ENCODE measurements around the gene RET. TPM values are rescaled to one million over a fixed set of nuclear protein-coding genes. Genes with fewer than 3 reads are reported as not detected.

Gene RET
- total RNA-seq, 3 donors from 2014 or later (not counting 1 experiment from before 2014, with no cell fraction given): 0.16 TPM; not detected in 2

DNA sequence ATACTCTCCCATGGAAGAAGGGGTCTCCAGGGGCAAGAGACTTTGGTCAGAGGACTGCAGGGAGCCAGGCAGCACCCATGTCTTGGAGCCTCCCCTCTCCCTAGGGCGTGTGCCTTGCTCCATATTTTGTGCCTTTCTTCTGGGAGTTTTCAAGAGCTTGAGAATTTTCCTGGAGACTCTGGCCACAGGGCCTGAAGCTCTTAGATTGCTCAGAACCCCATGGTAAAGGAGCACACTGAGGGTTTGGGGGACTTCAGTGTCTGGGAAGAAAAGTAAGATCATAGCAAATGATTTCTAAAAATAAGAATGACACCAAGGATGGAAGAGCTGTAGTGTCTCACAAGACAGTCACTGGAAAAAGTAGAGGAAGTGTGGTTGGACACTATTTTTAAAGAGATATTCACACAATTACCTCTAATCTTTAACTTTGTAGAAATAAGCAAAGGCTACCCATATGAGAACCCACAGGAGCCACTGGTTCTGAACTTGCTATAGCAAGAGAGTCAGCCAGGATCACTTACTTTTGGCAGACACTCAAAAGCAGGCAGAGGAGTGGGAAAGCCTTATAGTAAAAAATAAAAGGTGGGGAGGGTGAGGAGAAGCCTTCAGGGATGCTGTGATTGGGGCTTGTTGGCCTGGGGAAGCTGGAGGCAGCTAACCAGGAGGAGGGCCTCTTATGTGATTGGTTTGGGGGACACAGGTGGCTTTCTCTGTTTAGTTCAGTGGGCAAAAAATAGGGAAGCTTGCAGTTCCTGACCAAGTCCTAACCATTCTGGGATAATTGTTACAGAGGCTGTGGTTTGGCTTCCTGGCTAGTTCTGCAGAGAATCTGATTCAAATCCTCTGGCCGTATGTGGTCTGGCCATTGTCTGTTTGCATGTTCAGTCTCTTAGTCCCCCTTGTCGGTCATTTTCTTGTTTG lies 56.3 kb downstream of the RET start:
- ATAC-seq: no peak

DNA sequence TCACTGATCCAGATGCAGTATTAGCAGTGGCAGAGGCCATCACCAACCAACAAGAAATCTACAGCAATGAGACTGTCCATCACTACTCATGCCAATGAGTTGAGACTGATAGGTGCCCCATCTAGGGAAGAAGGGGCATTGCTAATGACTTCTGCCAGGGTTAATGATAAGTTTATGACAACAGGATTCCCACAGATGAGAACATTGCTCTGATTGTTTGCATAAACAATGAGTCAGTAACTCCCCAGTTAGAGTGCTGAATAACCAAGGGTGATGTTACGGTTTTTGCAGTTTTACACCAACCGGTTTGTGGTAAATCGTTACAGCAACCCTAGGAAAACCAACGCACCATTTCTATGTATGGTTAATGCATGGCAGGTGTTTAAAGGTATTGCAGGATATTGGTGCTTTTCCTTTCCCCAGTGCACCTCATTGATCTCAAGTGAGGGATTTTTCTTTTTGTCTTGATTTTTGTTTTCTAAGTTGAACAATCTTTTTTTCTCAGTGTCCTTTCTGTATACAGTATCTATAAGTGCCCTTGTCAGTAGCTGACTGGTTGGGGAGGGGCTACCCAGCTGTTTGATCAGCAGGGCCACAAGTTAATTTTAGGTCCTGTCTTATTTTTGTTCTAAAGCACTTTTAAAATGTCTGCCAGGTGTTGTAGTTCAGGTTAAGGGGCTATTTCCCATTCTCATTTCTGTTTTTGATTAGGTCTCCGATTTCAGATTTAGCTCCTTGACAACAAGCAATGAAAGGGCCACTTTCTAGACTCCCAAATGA lies 57.4 kb downstream of the RET start:
- Mint-ChIP-seq H3K27me3 (ENCODE audit: low read depth in 2 of 2) (no peaks in the 10 kb centered on the region), H3K27ac (no peak overlapping the region), H3K9me3 (no peaks in the 10 kb centered on the region), H3K36me3 (no peaks in the 10 kb centered on the region), H3K4me3 (no peak overlapping the region), H3K4me1 (peaks cover 52 to 61% of the 10 kb centered on the region in 2 donors)
- TF ChIP-seq CTCF (IDR thresholded peaks at IDR 0.05): no peak
- intact Hi-C loops (cut with micrococcal nuclease): no loop called here
- Histone ChIP-seq H3K4me3 (ENCODE audit: low read length) (no peak overlapping the region), H3K9me3 (ENCODE audit: control insufficient read depth, insufficient read depth, low read length) (no peaks in the 10 kb centered on the region), H3K36me3 (ENCODE audit: control insufficient read depth, insufficient read depth, low read length) (no peaks in the 10 kb centered on the region), H3K27ac (ENCODE audit: low read length) (no peak overlapping the region), H3K4me1 (ENCODE audit: control insufficient read depth, insufficient read depth, low read length) (peaks cover 19% of the 10 kb centered on the region), H3K27me3 (ENCODE audit: control insufficient read depth, insufficient read depth, low read length) (no peaks in the 10 kb centered on the region)
- no peak for DNase-seq
- ATAC-seq: no peak
- 69% methylated on average over 5 of the region's 5 CpGs for WGBS (ENCODE audit: insufficient coverage)

More for the DNA sequence above, 56.3 kb downstream of the RET start:
- 78% methylated on average over 3 of the region's 3 CpGs for WGBS (ENCODE audit: insufficient coverage)
- H3K27me3 ChIP-seq (ENCODE audit: control insufficient read depth, insufficient read depth, low read length): no peaks in the 10 kb centered on the region
- TF ChIP-seq CTCF (IDR thresholded peaks at IDR 0.05): no peak
- no peak overlapping the region for H3K4me3 ChIP-seq (ENCODE audit: low read length)
- Mint-ChIP-seq H3K9me3 (no peaks in the 10 kb centered on the region), H3K36me3 (no peaks in the 10 kb centered on the region), H3K27ac (peak overlapping the region; percentile 33 to 63), H3K4me3 (peak overlapping the region; percentile 4), H3K4me1 (peaks cover 55 to 64% of the 10 kb centered on the region in 2 donors), H3K27me3 (ENCODE audit: low read depth in 2 of 2) (no peaks in the 10 kb centered on the region)
- no peak for DNase-seq
- H3K9me3 ChIP-seq (ENCODE audit: control insufficient read depth, insufficient read depth, low read length): no peaks in the 10 kb centered on the region
- peaks cover 28% of the 10 kb centered on the region for H3K4me1 ChIP-seq (ENCODE audit: control insufficient read depth, insufficient read depth, low read length)
- no peak overlapping the region for H3K27ac ChIP-seq (ENCODE audit: low read length)
- no peaks in the 10 kb centered on the region for H3K36me3 ChIP-seq (ENCODE audit: control insufficient read depth, insufficient read depth, low read length)
- intact Hi-C loops (cut with micrococcal nuclease): no loop called here

GRCh38 chr10:43135064-43135463 lies 58.2 kb downstream of the RET start:
- Mint-ChIP-seq H3K4me1 (peaks cover 56 to 63% of the 10 kb centered on the region in 2 donors), H3K4me3 (peak overlapping the region; percentile 49), H3K27ac (peak overlapping the region; percentile 21 to 93), H3K36me3 (no peaks in the 10 kb centered on the region), H3K27me3 (ENCODE audit: low read depth in 2 of 2) (no peaks in the 10 kb centered on the region), H3K9me3 (no peaks in the 10 kb centered on the region)
- intact Hi-C loops (cut with micrococcal nuclease): loop anchor here (5.0 kb wide), 2 partner anchors 272 to 437 kb away; partner anchors contain the start of genes HNRNPF and ZNF239
- no peak overlapping the region for H3K27ac ChIP-seq (ENCODE audit: low read length)
- over 99% methylated on average over 5 of the region's 5 CpGs for WGBS (ENCODE audit: insufficient coverage)
- no peak for ATAC-seq
- no peaks in the 10 kb centered on the region for H3K27me3 ChIP-seq (ENCODE audit: control insufficient read depth, insufficient read depth, low read length)
- H3K4me3 ChIP-seq (ENCODE audit: low read length): no peak overlapping the region
- DNase-seq: no peak
- peaks cover 20% of the 10 kb centered on the region for H3K4me1 ChIP-seq (ENCODE audit: control insufficient read depth, insufficient read depth, low read length)
- H3K36me3 ChIP-seq (ENCODE audit: control insufficient read depth, insufficient read depth, low read length): no peaks in the 10 kb centered on the region
- no peak for TF ChIP-seq CTCF (IDR thresholded peaks at IDR 0.05)
- no peaks in the 10 kb centered on the region for H3K9me3 ChIP-seq (ENCODE audit: control insufficient read depth, insufficient read depth, low read length)
